ENCODE measurements around the gene GRIA2.

The GRIA2 gene

GRCh38 chr4:157270108-157270507 lies 49.6 kb downstream of the GRIA2 start:
- DNase-seq, result no peak

- no peak for DNase-seq
Observed at GRCh38 chr4:157270552-157270951, 50.0 kb downstream of the GRIA2 start.

GRCh38 chr4:157271166-157271869 lies 50.8 kb downstream of the GRIA2 start:
- DNase-seq, result no peak

- DNase-seq, result no peak
Observed at GRCh38 chr4:157280673-157281072, 60.1 kb downstream of the GRIA2 start.

- no peak for DNase-seq
Observed at GRCh38 chr4:157282019-157282418, 61.5 kb downstream of the GRIA2 start.

GRCh38 chr4:157287445-157287844 lies 66.9 kb downstream of the GRIA2 start:
- no peak for DNase-seq

- no peak for DNase-seq
Observed at GRCh38 chr4:157290622-157291021, 70.1 kb downstream of the GRIA2 start.

GRCh38 chr4:157291071-157291470 lies 70.5 kb downstream of the GRIA2 start:
- no peak for DNase-seq

GRCh38 chr4:157293673-157294072 lies 73.1 kb downstream of the GRIA2 start:
- no peak for DNase-seq

GRCh38 chr4:157294575-157294974 lies 74.0 kb downstream of the GRIA2 start:
- DNase-seq, result no peak

GRCh38 chr4:157300701-157301100 lies 80.2 kb downstream of the GRIA2 start:
- DNase-seq, result no peak

GRCh38 chr4:157303471-157303960 lies 83.0 kb downstream of the GRIA2 start:
- DNase-seq, result no peak

- no peak for DNase-seq
Observed at GRCh38 chr4:157304769-157305168, 84.2 kb downstream of the GRIA2 start.

GRCh38 chr4:157312702-157313101 lies 92.2 kb downstream of the GRIA2 start:
- no peak for DNase-seq

GRCh38 chr4:157314906-157315305 lies 94.4 kb downstream of the GRIA2 start:
- DNase-seq, result no peak

- DNase-seq, result no peak
Observed at GRCh38 chr4:157315968-157316367, 95.4 kb downstream of the GRIA2 start.

GRCh38 chr4:157320092-157320491 lies 99.6 kb downstream of the GRIA2 start:
- DNase-seq, result no peak

GRCh38 chr4:157327666-157328065 lies 107.1 kb downstream of the GRIA2 start:
- DNase-seq, result no peak

- no peak for DNase-seq
Observed at GRCh38 chr4:157357887-157358286, 137.4 kb downstream of the GRIA2 start.

- no peak for DNase-seq
Observed at GRCh38 chr4:157358439-157358838, 137.9 kb downstream of the GRIA2 start.

GRCh38 chr4:157358851-157359250 lies 138.3 kb downstream of the GRIA2 start:
- no peak for DNase-seq

- DNase-seq, result no peak
Observed at GRCh38 chr4:157363360-157363759, 142.8 kb downstream of the GRIA2 start.

GRCh38 chr4:157372154-157372553 lies 151.6 kb downstream of the GRIA2 start:
- no peak for DNase-seq

- DNase-seq, result no peak
Observed at GRCh38 chr4:157372567-157372966, 152.0 kb downstream of the GRIA2 start.

GRCh38 chr4:157389741-157390140 lies 169.2 kb downstream of the GRIA2 start:
- DNase-seq, result no peak
